ENCODE data around the gene DOP1B.
A peak's percentile ranks its signal among the peaks of the same experiment; 100 is the strongest.
"Not testable (repeated sequence)": the region's sequence is repeated elsewhere in the genome, so short reads cannot be mapped to it uniquely, and the experiment has no call there.

The DOP1B gene

GRCh38 chr21:36135391-36136102 lies 21.1 kb upstream of the DOP1B start:
- no peak for DNase-seq (ENCODE audit: extremely low read depth, low read depth)
- TF ChIP-seq, protein P1, sequence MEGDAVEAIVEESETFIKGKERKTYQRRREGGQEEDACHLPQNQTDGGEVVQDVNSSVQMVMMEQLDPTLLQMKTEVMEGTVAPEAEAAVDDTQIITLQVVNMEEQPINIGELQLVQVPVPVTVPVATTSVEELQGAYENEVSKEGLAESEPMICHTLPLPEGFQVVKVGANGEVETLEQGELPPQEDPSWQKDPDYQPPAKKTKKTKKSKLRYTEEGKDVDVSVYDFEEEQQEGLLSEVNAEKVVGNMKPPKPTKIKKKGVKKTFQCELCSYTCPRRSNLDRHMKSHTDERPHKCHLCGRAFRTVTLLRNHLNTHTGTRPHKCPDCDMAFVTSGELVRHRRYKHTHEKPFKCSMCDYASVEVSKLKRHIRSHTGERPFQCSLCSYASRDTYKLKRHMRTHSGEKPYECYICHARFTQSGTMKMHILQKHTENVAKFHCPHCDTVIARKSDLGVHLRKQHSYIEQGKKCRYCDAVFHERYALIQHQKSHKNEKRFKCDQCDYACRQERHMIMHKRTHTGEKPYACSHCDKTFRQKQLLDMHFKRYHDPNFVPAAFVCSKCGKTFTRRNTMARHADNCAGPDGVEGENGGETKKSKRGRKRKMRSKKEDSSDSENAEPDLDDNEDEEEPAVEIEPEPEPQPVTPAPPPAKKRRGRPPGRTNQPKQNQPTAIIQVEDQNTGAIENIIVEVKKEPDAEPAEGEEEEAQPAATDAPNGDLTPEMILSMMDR (IDR thresholded peaks at IDR 0.05; ENCODE audit: low read depth, low read length, missing control alignments): no peak
- H3K4me3 ChIP-seq (replicated peaks; ENCODE audit: low read depth, low read length): peak overlapping the region; percentile 65

- not testable (repeated sequence) for H3K4me3 ChIP-seq (replicated peaks; ENCODE audit: low read depth, low read length); DNase-seq (ENCODE audit: extremely low read depth, low read depth)
Observed at GRCh38 chr21:36139791-36140190, 16.8 kb upstream of the DOP1B start.

- TF ChIP-seq, protein P1 (IDR thresholded peaks at IDR 0.05; ENCODE audit: low read depth, low read length, missing control alignments): peak; percentile 82
- no peak overlapping the region for H3K4me3 ChIP-seq (replicated peaks; ENCODE audit: low read depth, low read length)
- peak; percentile 73 for DNase-seq (ENCODE audit: extremely low read depth, low read depth)
Observed at GRCh38 chr21:36141513-36141925, 15.1 kb upstream of the DOP1B start.

- DNase-seq (ENCODE audit: extremely low read depth, low read depth); H3K4me3 ChIP-seq (replicated peaks; ENCODE audit: low read depth, low read length): not testable (repeated sequence)
Observed at GRCh38 chr21:36144233-36144632, 12.4 kb upstream of the DOP1B start.

DNA sequence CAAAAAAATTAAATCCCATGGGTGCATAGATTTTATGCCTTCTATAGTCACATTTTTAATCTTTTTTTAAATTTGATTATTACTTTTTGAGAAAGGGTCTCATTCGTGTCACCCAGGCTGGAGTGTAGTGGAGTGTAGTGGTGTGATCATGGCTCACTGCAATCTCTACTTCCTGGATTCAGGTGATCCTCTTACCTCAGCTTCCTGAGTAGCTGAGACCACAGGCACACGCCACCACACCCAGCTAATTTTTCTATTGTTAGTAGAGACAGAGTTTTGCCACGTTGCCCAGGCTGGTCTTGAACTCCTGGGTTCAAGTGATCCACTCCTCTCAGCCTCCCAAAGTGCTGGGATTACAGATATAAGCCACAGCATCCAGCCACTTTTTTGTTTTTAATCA lies 11.4 kb upstream of the DOP1B start:
- no peak for DNase-seq (ENCODE audit: extremely low read depth, low read depth)
- TF ChIP-seq, protein P1 (IDR thresholded peaks at IDR 0.05; ENCODE audit: low read depth, low read length, missing control alignments): no peak
- H3K4me3 ChIP-seq (replicated peaks; ENCODE audit: low read depth, low read length): no peak overlapping the region

- H3K4me3 ChIP-seq (replicated peaks; ENCODE audit: low read depth, low read length): no peak overlapping the region
- DNase-seq (ENCODE audit: extremely low read depth, low read depth): no peak
- TF ChIP-seq, protein P1 (IDR thresholded peaks at IDR 0.05; ENCODE audit: low read depth, low read length, missing control alignments): no peak
Observed at GRCh38 chr21:36147911-36148310, 8.7 kb upstream of the DOP1B start.

DNA sequence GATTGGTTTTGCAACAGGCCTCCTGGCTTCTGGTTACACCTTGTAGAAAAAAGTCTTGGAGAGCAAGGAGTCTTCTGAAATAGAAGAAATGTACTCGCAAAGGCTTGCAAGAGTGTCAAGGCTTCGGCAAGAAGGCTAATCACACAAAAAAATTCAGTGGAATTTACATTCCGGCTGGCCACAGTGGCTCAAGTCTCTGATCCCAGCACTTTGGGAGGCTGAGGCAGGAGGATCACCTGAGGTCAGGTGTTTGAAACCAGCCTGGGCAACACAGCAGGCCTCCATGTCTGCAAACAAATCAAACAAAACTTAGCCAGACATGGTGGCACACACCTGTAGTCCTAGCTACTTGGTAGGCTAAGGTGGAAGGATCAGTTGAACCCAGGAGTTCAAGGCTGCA lies 7.7 kb upstream of the DOP1B start:
- TF ChIP-seq, protein P1 (IDR thresholded peaks at IDR 0.05; ENCODE audit: low read depth, low read length, missing control alignments): no peak
- DNase-seq (ENCODE audit: extremely low read depth, low read depth): no peak

More for the DNA sequence above, 7.7 kb upstream of the DOP1B start:
- no peak overlapping the region for H3K4me3 ChIP-seq (replicated peaks; ENCODE audit: low read depth, low read length)
